Esophagus squamous epithelium (tissue), 5 donors: ENCODE data around the gene TMEM44. TPM values are rescaled to one million over a fixed set of nuclear protein-coding genes. Genes with fewer than 3 reads are reported as not detected.

ENCODE experiments used
- DNase-seq: peaks from one replicate; lab custom pipeline; 2025; lab: John Stamatoyannopoulos, UW
- H3K27ac ChIP-seq, 4 donors: fragments of 200-600 bp; sonication (generic); one replicate each; pipeline ENCODE4 v1.5.1; 2016 to 2019; ENCODE audit warnings: mild to moderate bottlenecking in 1 of 4
- H3K27me3 ChIP-seq, 4 donors: fragments of 200-600 bp; sonication (generic); 1 replicate in 3 of 4; 2 replicates in 1 of 4; pipeline versions ENCODE4 v1.5.1 to v1.6.0; 2017 to 2021; ENCODE audit warnings: antibody characterized with exemption in 1 of 4
- H3K36me3 ChIP-seq, 3 donors: fragments of 200-600 bp; sonication (generic); one replicate each; pipeline ENCODE4 v1.5.1; 2016 to 2019
- H3K4me1 ChIP-seq, 3 donors: fragments of 200-600 bp; sonication (generic); one replicate each; pipeline ENCODE4 v1.5.1; 2017 to 2019
- H3K4me3 ChIP-seq, 4 donors: fragments of 200-600 bp; sonication (generic); 1 replicate in 3 of 4; 2 replicates in 1 of 4; pipeline ENCODE4 v1.5.1; 2016 to 2019; ENCODE audit warnings: mild to moderate bottlenecking in 2 of 4, moderate library complexity in 1 of 4
- H3K9me3 ChIP-seq, 3 donors: fragments of 200-600 bp; sonication (generic); one replicate each; pipeline ENCODE4 v1.5.1; 2016 to 2019
- POLR2A ChIP-seq, 4 donors: fragments of 450-650 bp; IDR thresholded peaks; one replicate each; pipeline ENCODE4 v1.6.1; 2017; ENCODE audit warnings: antibody characterized with exemption in 4 of 4, mild to moderate bottlenecking in 4 of 4, moderate library complexity in 3 of 4
- WGBS, 2 donors: methylation state at CpG; one replicate each; pipeline ENCODE4 v1.1.5; 2018; 5-methylcytosine and 5-hydroxymethylcytosine counted together
- intact Hi-C: fragments of 100-400 bp; cut with DNase I; formaldehyde crosslinking; loops from one replicate; pipeline ENCODE4 v1.15.0; 2022
- total RNA-seq, 4 donors: library from RNA; depleted of rRNA; stranded (reverse); fragments of >200 nt; gene quantifications; one replicate each; pipeline ENCODE4 v1.1.0, GENCODE V29; 2016
- TF ChIP-seq, protein P1 (sequence below), 6 experiments: fragments of 450-650 bp in 4 of 6; fragments of 200-600 bp in 2 of 6; sonication (generic) in 2 of 6; IDR thresholded peaks; one replicate each; pipeline ENCODE4 v1.5.1; 2016 to 2019; ENCODE audit warnings: antibody characterized with exemption in 6 of 6, mild to moderate bottlenecking in 4 of 6, moderate library complexity in 4 of 6
- donor health status: DM: yes; HTN: yes; CAD: no.

Gene TMEM44
- total RNA-seq, 4 donors from 2014 or later, result 4.7 to 11.9 (median 7.6) TPM

DNA sequence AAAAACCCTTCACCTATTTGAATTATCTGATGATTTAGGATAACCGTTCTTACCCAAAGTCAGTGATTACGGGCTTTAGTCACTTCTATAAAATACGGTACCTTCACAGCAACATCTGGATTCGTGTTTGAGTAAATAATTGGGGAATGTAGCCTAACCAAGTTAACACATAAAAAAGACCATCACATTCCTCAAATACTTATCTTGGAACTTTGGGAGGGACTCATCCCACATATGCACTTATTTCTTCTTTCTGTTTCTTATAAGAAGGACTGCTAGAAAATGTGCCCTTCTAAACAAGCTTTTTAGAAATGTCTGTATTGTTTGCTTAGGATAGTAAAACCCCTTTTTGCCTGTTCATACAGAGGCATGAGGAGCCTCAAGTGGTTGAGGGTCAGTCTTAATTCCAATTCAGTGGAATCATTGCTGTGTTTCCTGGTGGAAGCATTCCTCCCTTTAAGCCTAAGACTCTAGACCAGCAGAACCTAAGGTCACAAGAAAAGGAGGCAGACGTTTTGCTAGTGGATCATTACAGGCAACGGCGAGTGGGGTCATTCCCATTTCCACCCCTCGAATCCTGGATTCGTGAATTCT, 67.5 kb downstream of the TMEM44 start:
- no peaks in the 10 kb centered on the region for H3K9me3 ChIP-seq
- intact Hi-C loops, result no loop called here
- peaks cover 0 to 17% (median 0%) of the 10 kb centered on the region in 4 donors for H3K27me3 ChIP-seq
- peaks cover 0 to 3% (median 0%) of the 10 kb centered on the region in 3 donors for H3K4me1 ChIP-seq
- H3K36me3 ChIP-seq, result no peaks in the 10 kb centered on the region
- H3K4me3 ChIP-seq, result no peak overlapping the region
- WGBS, 2 donors, result 69 to 80% methylated on average over 8 to 9 of the region's 9 CpGs
- no peak overlapping the region for H3K27ac ChIP-seq
- TF ChIP-seq, protein P1, sequence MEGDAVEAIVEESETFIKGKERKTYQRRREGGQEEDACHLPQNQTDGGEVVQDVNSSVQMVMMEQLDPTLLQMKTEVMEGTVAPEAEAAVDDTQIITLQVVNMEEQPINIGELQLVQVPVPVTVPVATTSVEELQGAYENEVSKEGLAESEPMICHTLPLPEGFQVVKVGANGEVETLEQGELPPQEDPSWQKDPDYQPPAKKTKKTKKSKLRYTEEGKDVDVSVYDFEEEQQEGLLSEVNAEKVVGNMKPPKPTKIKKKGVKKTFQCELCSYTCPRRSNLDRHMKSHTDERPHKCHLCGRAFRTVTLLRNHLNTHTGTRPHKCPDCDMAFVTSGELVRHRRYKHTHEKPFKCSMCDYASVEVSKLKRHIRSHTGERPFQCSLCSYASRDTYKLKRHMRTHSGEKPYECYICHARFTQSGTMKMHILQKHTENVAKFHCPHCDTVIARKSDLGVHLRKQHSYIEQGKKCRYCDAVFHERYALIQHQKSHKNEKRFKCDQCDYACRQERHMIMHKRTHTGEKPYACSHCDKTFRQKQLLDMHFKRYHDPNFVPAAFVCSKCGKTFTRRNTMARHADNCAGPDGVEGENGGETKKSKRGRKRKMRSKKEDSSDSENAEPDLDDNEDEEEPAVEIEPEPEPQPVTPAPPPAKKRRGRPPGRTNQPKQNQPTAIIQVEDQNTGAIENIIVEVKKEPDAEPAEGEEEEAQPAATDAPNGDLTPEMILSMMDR (IDR thresholded peaks at IDR 0.05), result no peak
- TF ChIP-seq POLR2A (IDR thresholded peaks at IDR 0.05), result no peak
- DNase-seq, result no peak

DNA sequence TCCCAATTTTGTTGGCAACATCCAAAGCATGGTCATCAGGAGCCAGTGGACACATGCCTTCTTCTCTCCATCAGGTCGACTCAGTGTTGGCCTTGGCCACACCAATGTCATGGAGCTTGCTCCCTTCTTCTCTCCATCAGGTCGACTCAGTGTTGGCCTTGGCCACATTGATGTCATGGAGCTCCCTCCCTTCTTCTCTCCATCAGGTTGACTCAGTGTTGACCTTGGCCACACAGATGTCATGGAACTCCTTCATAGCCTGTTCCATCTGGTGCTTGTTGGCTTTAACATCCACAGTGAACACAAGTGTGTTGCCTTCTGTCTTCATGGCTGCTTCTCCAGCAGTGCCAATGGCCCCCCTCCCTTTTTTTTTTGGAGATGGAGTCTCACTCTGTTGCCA, 70.2 kb downstream of the TMEM44 start:
- DNase-seq, result no peak
- intact Hi-C loops, result no loop called here
- H3K9me3 ChIP-seq, result no peaks in the 10 kb centered on the region
- H3K27me3 ChIP-seq, result peaks cover 0 to 17% (median 0%) of the 10 kb centered on the region in 4 donors
- 58 to 69% methylated on average over 2 of the region's 2 CpGs for WGBS, 2 donors
- H3K4me1 ChIP-seq, result peaks cover 0 to 3% (median 0%) of the 10 kb centered on the region in 3 donors
- TF ChIP-seq, protein P1 (IDR thresholded peaks at IDR 0.05), result no peak
- TF ChIP-seq POLR2A (IDR thresholded peaks at IDR 0.05), result no peak
- H3K4me3 ChIP-seq, result no peak overlapping the region
- H3K27ac ChIP-seq, result no peak overlapping the region
- H3K36me3 ChIP-seq, result no peaks in the 10 kb centered on the region

DNA sequence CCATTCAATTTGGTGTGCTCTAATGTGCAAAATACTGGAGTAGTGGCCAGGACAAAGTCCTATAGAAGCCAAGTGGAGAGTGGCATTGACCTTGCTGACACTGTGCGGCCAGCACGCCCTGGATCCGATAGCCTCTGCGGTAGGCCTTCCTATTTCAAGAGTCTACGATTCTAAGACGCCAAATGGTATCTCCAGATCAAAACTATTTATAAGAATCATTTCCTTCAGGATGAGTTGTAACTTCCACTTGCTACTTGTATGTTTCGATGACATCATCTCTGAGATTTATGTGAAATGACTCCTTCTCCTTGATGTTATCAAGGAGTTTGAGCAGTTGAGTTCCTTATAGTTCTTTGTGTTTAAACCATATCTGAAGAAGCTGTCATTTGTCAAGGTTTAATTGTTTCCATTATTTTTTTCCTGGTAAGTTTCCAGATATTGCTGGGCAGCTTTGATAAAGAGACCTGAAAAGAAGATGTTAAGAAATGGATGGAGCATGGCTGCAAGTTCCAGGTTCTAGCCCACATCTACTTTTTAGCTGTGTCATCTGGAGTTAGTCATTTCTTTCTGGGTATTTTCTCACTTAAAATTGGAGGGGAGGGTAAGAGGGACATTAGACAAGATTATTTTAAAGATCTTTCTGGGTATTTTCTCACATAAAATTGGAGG, 71.8 kb downstream of the TMEM44 start:
- 71 to 86% methylated on average over 7 of the region's 7 CpGs for WGBS, 2 donors
- DNase-seq, result no peak
- H3K36me3 ChIP-seq, result no peaks in the 10 kb centered on the region
- no peak overlapping the region for H3K4me3 ChIP-seq
- H3K4me1 ChIP-seq, result peaks cover 0 to 3% (median 0%) of the 10 kb centered on the region in 3 donors
- H3K27me3 ChIP-seq, result peaks cover 0 to 13% (median 0%) of the 10 kb centered on the region in 4 donors
- TF ChIP-seq, protein P1 (IDR thresholded peaks at IDR 0.05), result no peak
- TF ChIP-seq POLR2A (IDR thresholded peaks at IDR 0.05), result no peak
- intact Hi-C loops, result no loop called here
- no peak overlapping the region for H3K27ac ChIP-seq
- H3K9me3 ChIP-seq, result no peaks in the 10 kb centered on the region

DNA sequence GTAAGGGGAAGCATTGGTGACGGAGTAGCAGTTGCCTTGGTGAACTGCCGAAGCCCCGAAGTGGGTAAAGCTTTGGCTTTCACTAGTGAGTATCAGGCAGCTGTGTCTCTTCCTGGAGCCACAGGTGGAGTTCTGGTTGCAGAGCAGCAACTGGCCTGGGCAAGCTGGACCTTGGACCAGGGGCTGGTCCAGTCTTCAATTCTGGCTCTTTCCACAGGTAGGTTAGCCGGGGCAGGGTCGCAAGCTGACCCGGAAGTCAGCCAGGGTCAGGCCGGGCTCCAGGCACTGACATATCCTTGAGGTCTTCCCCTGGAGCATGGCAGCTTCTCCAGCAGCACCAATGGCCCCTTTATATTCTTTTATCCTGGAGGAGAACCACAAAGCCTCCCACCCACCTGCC, 73.2 kb downstream of the TMEM44 start:
- no peak overlapping the region for H3K4me3 ChIP-seq
- H3K27me3 ChIP-seq, result peaks cover 0 to 12% (median 0%) of the 10 kb centered on the region in 4 donors
- no peak for TF ChIP-seq POLR2A (IDR thresholded peaks at IDR 0.05)
- TF ChIP-seq, protein P1 (IDR thresholded peaks at IDR 0.05), result no peak
- H3K4me1 ChIP-seq, result peaks cover 0 to 6% (median 0%) of the 10 kb centered on the region in 3 donors
- intact Hi-C loops, result no loop called here
- H3K36me3 ChIP-seq, result no peaks in the 10 kb centered on the region
- WGBS, 2 donors, result 96 to 100% methylated on average over 1 to 3 of the region's 7 CpGs
- H3K27ac ChIP-seq, result no peak overlapping the region
- no peaks in the 10 kb centered on the region for H3K9me3 ChIP-seq
- no peak for DNase-seq

DNA sequence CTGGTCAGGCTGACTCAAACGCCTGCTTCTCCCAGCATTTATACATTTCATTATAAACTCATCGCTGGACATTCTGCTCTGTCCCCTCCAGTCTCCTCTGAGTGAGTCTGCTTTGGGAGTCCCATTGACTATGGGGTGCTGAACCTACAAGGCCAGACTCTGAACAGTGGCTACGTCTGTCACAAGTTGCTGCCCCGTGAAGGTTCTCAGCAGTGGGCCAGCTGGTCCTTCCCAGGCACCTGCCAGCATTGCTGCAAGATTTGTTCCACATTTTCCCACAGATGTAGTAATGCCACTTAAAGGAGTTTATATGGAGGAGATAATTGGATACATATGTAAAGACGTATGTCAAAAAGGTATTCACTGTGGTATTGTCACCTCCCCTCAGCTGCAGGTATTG, 73.7 kb downstream of the TMEM44 start:
- no peak overlapping the region for H3K4me3 ChIP-seq
- intact Hi-C loops, result no loop called here

More for the DNA sequence above, 73.7 kb downstream of the TMEM44 start:
- H3K27ac ChIP-seq, result no peak overlapping the region
- no peak for DNase-seq
- no peaks in the 10 kb centered on the region for H3K9me3 ChIP-seq
- TF ChIP-seq POLR2A (IDR thresholded peaks at IDR 0.05), result no peak
- TF ChIP-seq, protein P1 (IDR thresholded peaks at IDR 0.05), result no peak
- H3K4me1 ChIP-seq, result peaks cover 0 to 6% (median 0%) of the 10 kb centered on the region in 3 donors
- 87 to 89% methylated on average over 5 of the region's 5 CpGs for WGBS, 2 donors
- H3K27me3 ChIP-seq, result peaks cover 0 to 6% (median 0%) of the 10 kb centered on the region in 4 donors
- no peaks in the 10 kb centered on the region for H3K36me3 ChIP-seq
